Stimulated activated CD4-positive, alpha-beta T cell treated with anti-CD3 and anti-CD28 coated beads, Interleukin-4, amount 100 ng/mL, for 1 hour (primary cell): Measurements from ENCODE around the gene PTPRU.
"Not testable (repeated sequence)": the region's sequence is repeated elsewhere in the genome, so short reads cannot be mapped to it uniquely, and the experiment has no call there.

Source experiments
- DNase-seq: peaks from one replicate; pipeline ENCODE4 v3.0.0-alpha.2; 2020

The PTPRU gene

DNA sequence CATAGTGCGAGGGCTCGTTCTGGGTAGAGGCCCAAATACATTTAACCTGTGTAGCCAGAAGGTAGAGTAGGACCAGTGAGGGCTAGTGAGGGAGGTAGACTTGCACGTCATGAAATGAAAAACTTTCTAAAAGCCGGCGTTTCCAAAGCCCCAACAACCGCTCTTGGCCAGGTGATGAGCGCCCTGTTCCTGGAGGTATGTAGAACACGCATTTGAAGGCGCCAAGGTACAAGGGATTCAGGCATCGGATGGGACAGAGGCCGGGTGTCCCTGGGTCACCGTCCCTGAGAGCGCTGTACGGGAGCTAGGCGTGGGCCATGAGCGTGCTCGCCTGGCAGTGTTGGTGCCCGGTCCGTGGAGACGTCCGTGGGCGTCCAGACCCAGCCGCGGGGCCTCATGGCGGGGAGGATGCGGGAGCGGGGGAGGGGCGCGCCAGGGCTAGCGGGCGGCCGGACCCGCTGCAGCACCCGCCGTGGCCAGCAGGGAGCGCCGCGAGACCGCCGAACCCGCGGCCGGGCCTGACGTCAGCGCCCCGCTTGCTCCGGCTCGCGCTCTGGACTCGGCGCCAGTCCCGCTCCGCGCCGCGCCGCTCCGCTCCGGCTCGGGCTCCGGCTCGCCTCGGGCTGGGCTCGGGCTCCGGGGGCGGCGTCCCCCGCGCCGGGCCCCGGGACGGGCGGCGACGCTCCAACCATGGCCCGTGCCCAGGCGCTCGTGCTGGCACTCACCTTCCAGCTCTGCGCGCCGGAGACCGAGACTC lies at the start of gene PTPRU:
PTPRU (plus strand) TSS at position 568 of the 757 bp plus-strand sequence; CDS start at position 691, 123 bp downstream.
- peak; percentile 84 for DNase-seq

DNA sequence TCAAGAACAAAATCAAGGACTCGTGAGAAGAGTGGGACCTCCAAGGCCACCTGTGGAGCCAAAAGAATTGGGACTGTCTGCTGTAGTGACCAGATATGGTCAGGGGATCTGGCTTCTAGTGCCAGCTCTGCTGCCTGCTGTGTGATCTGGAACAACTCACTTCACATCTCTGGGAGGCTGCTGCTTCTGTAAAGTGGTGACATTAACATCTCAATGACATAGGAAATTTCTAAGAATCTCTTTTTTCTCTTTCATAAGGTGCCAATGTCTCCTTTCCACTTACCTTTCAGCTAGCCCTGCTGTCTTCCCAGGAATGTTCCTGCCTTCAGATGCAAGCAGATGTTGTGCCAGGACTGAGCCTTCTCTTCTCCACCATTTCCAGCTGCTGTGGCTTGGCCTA lies 49.6 kb upstream of the PTPRU start:
- DNase-seq = no peak

DNA sequence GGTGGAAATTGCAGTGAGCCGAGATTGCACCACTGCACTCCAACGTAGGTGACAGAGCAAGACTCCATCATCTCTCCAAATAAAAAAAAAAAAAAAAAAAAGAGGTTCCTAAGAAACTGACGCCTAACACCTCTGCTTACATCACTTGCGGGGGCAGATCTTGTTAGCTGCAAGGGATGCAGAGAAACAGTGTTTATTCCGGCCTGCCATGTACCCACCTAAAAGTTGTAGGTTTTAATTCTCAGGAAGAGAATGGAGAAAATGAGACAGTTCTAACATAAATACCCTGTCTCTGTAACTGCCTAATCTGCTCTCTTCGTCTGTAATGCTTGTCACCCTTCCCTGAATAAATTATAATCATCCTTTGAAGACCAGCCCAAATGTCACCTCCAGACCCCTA lies 45.6 kb upstream of the PTPRU start:
- no peak for DNase-seq

DNA sequence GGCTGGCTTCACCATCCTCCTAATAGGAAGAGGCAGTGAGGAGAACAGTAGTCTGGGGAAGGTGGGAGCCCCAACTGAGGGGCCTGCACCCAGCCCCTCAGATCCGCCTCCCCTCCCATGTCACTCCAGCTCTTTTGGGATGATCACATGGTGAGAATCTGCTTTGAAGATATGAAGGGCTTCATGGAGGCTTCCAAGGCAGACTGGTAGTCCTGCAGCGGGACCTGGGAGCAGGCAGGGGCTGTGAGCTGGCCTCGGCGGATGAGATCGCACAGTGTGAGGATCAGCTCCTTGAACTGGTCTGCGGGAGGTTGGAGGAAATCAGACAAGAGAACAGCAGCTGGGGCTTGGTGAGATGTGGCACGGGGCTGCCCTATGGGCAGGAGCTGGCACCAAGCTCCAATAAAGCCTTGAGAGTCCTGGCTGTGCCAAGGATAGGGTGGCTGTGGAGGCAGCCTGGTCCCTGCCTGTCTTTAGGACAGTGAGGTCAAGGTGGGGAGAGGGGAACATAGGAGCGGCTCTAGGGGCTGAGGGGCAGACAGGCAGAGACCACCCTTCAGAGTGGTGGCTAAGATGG lies 42.4 kb upstream of the PTPRU start:
- DNase-seq = no peak

DNA sequence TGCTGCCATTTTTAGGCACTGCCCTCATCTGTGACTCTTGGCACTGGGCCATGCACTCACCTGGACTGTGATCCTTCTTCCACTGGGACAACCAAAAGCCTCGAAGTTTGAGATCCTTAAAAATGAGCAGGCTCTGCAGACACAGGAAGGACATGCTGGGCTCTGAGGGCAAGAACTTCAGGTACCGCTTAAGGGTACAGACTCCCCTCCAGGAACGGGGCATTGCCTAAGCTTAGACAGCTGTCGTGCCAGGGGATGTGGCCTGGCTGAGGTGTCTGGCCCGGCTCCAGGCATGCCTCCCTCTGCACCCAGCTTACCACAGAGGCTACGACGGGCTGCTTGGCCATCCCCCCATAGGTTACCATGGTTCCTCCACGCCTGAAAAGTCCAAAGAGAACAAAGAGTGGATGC lies 40.4 kb upstream of the PTPRU start:
- DNase-seq = no peak

DNA sequence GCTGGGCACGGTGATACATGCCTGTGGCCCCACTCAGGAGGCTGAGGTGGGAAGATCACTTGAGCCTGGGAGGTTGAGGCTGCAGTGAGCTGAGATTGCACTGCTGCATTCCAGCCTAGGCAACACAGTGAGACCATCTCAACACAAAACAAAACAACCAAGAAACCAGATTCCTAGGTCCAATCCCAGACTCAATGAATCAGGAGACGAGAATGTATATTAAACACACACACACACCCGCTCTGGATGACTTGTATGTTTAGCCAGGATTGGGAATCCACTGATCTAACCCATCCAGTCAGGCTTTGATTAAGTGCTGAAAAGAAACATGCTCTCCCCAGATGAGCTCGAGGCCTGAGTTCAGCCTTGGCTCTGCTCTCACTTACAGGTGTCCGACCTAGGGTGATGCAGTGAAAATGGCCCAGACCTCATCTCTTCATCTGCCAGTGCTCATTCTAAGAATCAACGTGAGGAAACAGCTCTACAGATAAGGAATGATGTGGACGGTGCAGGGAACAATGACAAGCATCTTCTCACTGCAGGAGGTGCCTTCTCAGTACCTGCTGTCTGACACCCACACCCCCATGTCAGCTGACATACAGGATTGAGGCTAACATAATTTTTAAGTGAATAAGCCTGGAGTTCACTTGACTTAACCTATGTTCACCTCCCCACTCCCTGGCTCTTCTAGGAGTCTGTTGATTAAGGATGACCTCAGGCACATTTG lies 39.3 kb upstream of the PTPRU start:
- no peak for DNase-seq

DNA sequence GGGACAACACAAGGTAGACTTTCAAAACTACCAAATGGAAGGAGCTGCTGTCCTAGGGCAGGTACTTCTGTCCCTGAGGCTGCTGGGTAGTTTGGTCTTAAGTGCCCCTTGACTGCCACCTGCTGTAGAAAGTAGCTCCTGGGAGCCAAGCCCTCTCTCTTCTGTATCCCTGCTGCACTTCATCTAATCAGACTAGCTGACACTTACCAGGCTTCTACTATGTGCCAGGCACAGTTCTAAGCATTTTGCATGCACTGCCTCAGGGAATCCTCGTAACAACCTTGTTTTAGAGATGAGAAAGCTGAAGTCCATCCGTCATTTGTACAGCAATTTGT lies 38.8 kb upstream of the PTPRU start:
- DNase-seq = peak; percentile 16

DNA sequence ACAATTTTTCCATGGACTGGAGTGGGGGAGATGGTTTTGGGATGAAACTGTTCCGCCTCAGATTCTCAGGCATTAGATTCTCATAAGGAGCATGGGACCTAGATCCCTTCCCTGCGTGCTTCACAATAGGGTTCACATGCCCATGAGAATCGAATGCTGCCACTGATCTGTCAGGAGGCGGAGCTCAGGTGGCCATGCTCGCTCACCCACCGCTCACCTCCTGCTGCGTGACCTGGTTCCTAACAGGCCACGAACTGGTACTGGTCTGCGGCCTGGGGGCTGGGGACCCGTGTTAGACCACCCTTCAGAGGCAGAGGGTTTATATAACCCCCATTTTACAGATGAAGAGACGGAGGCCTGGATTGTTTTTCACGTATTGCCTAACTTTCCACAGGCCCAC lies 38.3 kb upstream of the PTPRU start:
- DNase-seq = no peak

DNA sequence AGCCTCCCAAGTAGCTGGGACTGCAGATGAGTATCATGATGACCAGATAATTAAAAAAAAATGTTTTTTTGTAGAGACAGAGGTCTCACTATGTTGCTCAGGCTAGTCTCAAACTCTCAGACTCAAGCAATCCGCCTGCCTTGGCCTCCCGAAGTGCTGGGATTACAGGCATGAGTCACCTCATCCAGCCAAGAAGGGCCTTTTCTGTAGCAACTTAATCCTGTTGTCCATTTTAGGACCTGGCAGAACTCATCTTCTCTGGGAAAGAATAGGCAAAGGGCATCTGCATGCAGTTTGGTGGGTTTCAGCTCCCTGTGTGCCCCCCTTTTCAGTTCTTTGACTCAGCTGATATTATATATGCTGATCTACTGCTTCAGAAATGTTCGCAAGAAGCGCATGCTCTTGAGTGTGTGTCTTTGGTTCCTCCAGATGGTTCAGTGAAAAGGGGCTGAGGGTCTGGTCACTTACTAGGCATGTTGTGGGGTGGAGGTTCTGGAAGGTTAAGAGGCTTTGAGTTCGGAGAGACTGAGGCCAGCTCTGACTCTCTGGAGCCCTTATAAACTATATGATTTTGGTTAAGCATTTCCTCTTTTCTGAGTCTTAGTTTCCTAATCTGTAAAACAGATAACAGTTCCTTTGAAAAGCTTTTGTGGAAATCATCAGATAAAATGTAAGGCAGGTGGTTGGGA lies 35.3 kb upstream of the PTPRU start:
- no peak for DNase-seq

DNA sequence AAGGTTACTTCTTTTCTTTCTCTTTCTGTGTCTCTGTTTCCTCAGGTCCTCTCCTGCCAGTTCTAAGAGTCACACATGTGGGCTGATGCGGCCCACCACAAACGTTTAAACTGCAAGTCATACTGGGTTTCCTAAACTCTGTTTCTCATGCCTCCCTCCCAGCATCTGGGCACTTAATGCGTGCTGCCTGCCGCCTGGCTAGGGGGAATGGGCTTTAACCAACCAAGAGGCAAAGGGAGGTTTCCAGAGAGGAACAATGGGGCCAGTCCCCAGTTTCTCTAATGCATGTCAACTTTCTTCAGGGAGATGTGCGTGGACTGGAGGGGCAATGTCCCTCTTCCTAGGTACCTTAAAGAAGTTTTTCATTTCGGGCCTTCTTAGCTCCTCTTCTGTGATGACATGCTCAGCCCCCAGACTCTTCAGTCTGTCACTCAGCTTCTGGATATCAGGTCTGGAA lies 34.7 kb upstream of the PTPRU start:
- no peak for DNase-seq

DNA sequence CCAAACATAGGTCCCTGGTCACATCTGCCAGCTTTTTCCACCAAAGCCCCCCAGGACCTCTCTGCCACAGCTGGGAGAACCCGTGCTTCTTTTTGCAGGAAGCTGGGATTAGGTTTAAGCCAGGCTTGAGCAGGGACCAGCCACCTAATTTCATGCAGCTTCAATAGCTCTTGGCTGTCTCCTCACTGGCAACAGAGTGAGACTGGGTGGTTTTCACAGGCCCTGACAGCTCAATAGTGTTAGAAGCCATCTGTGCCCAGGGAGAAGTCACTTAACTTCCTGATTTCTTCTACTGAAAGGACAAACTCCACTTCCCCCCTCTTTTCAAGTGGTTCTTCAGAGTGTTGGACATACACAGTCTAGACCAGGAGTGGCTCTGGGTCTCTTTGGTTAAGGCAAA lies 34.3 kb upstream of the PTPRU start:
- DNase-seq = no peak

DNA sequence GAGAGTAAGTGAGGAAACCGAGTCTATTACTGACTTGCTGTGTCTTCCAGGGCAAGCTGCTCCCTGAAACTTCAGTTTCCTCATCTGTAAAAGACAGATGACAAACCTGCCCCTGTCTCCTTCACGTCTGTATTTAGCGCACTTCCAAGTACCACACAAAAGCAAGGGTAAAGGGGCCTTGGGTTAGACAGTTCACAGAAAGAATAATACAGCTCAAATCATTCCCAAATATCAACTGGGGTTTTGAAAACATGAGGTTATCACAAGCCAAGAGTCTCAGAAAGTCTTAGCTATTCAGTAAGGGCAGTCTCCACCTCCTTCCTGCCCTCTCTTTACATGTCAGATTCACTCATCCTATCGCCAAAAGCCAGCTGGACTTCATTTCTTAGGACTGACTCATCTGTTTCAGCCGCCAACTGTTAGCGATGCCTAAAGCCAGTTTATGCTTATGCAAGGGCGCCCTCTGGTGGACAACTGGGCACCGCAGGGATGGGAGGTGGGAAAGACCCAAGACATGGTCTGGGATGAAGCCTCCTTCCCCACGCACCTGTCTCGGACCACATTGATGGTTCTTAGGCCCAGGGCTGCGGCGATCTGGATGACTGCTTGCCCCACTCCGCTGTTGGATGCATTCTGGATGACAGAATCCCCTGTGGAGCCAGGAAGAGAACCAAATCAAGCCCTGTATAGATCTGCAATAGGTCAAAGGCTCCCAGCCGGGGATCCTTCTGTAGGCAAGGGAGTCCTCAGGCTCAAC lies 33.6 kb upstream of the PTPRU start:
- peak; percentile 90 for DNase-seq

DNA sequence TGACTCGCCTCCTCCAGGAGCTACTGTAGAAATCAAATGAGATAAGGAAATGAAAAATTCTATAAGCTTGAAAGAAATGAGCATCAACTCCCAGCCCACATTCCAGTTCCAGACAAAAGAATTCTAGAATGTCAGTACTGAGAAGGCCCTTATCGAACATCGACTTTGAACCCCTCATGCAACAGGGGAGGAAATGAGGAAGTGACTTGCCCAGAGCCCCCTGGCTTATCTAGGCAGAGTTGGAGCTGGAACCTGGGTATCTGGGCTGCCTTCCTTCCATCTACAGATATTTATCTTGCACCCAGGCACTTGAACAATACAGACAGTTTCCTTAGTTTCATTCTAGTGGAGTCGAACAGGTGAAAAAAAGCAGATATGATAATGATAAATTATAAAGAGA lies 27.9 kb upstream of the PTPRU start:
- DNase-seq = no peak

DNA sequence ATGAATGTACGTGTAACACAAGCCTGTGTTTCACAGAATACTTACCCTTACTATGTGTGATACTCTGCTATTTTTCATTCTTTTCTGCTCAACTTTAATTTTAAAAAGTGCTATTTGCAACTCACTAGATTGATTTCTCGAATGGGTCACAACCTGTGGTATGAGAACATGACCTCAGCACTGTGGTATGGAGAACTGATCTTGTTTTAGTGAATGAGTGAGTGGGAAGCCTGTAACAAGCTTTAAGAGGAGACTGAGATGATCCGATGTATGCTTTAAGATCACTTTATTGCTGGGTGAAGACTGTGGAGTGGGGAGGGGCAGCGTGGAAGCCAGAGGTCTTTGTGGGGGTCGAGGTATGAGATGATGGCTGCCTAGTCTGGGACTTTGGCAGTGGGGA lies 27.1 kb upstream of the PTPRU start:
- DNase-seq = no peak

DNA sequence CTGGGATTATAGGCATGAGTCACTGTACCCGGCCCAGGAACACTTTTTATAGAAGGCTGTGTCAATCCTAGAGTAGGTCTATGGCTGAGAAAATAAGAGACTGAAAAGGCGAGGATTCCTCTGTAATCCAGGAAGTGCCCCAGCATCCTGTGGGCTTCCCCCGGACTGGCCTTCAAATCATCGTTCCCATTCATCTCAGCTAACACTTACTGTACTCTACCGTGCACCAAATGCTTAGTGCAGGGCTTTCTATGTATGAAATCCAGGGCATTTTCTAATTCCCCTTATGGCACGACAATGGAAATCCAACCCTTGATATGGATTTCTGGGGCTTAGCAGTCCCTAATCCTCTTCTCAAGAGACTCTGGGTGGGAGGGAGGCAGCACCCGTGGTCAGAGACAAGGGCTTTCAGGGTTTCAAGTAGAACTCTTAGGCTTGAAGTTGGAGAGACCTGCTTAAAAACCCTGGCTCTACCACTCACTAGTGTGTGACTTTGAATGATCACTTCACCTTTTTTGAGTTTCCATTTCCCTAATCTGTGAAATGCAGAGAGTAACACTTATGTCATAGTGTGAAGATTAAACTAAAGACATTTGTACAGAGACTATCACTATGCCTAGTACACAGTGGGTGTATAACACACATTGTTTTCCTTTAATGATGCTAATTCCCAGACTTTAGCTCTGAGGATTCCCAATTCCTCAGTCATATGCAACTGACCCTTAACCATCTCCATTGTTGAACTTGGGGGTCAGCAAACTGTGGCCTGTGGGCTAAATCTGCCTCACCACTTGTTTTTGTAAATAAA lies 25.8 kb upstream of the PTPRU start:
- no peak for DNase-seq

DNA sequence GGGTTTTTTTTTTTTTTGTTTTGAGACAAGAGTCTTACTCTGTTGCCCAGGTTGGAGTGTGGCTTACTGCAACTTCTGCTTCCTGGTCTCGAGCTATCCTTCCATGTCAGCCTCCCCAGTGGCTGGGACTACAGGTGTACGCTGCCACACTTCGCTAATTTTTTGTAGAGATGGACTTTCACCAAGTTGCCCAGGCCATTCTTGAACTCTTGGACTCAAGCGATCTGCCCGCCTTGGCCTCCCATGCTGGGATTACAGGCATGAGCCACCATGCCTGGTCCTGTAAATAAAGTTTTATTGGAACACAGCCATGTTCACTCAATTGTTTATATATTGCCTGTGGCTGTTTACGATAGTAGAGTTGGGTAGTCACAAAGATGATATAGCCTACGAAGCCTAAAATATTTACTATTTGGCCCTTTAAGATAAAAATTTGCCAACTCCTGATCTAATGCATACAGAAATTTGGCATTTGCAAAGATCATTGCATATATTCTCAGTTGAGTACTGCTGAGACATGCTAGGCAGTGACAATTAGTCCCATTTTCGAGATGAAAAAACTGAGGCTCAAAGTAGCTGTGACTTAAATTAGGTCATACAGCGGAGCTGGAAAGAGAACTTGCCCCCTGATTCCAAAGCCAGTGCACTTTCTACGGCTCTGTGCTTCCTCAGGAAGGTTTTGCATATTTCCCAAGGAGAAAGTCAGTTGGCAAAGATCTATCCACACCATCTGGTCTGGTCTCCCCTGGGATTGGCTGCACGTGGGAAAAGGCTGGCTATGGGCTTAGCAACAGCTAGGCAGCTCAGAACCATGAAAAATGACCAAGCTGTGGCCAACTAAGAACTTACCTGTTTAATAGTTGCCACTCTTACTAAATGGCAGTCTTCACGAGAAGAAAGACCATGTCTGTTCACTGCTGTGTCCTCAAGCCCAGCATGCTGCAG lies 25.0 kb upstream of the PTPRU start:
- DNase-seq = no peak

DNA sequence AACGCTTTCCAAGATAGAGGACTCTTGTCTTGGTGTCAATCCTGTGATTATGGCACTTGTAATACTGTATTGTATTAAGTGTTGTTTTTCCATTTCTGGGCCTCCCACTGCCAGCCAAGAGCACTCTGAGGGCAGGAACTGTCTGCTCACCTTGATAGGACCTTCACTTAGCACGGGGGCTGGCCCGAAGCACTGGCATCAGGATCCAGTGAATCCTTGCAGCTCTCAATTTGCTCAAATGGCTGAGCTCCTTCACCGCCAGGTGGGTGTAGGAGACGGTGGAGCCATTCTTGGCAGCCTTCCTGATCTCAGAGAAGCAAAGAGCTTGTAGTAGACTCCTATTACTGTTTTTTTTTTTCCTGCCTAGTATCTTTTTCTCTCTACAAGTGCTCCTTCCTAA lies 23.3 kb upstream of the PTPRU start:
- DNase-seq = no peak

DNA sequence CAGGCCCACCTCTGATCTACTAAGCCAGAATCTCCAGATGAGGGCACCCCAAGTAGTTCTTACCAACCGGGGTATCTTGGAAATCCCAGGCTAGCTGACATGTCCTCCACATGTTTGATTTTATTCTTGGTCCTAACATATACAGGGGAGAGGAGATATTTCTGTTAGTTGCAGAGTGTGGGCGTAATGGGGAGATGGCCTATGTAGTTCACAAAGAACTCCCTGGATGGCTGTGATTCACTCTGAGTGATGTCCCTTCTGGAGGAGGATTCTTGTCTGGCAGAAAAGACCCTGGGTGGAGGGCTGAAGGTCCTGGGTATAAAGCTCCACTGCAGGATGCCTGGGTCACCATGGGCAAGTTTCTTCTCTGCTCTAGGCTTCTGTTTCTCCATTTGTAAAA lies 18.7 kb upstream of the PTPRU start:
- DNase-seq = no peak

DNA sequence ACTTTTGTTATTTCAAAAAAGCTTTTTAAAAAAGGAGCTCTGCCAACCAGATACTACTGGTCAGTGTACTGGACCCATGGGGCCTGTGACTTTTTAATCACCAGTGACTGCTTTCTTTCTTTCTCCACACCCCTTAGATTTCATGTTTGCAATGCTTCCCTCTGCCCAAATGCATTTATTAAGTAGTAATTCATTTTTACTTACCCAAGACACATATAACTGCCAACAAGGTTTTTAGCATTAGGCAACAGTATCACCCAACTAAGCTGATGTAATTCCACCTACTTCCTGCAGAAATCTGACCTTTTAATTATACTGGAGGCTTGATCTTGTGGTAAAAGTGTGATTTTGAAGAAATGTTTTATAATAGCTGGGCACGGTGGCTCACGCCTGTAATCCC lies 18.1 kb upstream of the PTPRU start:
- DNase-seq = no peak

DNA sequence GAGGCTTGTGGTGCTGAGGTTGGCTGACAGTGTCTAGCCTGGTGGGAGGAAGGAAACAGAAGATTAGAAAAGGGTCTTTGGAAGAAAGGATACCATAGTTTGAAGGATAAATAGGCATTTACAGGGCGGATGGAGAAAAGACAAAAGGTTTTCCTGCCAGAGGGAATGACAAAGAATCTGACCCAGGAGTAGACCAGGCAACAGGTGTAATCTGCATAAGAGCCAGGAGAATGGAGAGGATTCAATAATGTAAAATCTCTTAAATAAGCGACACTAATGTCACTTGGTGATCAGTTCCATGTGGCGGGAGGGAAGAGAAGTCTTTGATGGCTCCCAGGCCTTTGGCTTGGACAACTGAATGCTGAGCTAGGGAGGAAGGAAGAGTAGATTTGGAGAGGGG lies 15.0 kb upstream of the PTPRU start:
- no peak for DNase-seq

DNA sequence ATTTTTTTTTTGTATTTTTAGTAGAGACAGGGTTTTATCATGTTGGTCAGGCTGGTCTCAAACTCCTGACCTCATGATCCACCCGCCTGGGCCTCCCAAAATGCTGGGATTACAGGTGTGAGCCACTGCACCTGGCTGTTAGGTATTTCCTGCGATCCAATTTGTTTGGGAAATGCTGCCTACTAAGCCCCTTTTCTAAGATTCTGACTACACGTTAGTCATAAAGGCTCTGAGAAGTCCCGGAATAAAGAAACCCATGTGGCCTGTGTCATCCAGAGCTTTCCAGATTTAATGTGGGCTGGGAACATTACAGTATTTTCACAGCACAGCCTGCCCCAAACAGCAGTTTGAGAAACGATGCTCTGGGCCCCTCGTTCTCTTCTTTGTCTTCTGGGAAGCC lies 14.1 kb upstream of the PTPRU start:
- DNase-seq = not testable (repeated sequence)
